Activated naive CD8-positive, alpha-beta T cell (primary cell): ENCODE results near the gene PHF12.
"Not testable (repeated sequence)": the region's sequence is repeated elsewhere in the genome, so short reads cannot be mapped to it uniquely, and the experiment has no call there.

ENCODE experiments used
- H3K27ac Mint-ChIP-seq: one replicate; pipeline ENCODE4 v1.8.0; 2021; ENCODE audit warnings: mixed read lengths
- H3K27me3 Mint-ChIP-seq: one replicate; pipeline ENCODE4 v1.8.0; 2021; ENCODE audit warnings: mixed read lengths
- H3K36me3 Mint-ChIP-seq: one replicate; pipeline ENCODE4 v1.8.0; 2021; ENCODE audit warnings: mixed read lengths
- H3K4me1 Mint-ChIP-seq: one replicate; pipeline ENCODE4 v1.8.0; 2021; ENCODE audit warnings: low read depth, mixed read lengths
- H3K4me3 Mint-ChIP-seq: one replicate; pipeline ENCODE4 v1.8.0; 2021; ENCODE audit warnings: mild to moderate bottlenecking, mixed read lengths
- H3K9me3 Mint-ChIP-seq: one replicate; pipeline ENCODE4 v1.8.0; 2021; ENCODE audit warnings: low read depth, mixed read lengths

Gene PHF12

DNA sequence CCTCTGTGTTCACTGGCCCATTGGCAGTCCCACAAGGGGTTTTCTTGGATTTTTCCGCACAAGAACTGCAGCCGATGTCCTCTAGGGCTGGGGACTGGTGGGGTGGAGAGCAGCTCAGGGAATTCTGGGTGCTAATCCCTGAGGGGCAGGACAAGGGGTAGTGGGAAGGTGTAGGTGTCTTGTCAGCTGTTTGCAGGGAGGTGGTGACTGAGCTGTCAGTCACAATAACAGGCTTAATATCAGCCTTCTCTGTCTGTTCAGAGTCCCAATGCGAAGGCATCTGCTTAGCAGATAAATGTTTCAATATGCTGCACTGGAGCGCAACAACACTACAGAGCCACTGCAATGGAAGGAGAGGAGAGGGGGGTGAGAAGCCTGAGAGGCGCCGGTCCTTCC lies 38.4 kb downstream of the PHF12 start:
- H3K9me3 Mint-ChIP-seq: no peaks in the 10 kb centered on the region
- H3K27ac Mint-ChIP-seq: no peak overlapping the region

DNA sequence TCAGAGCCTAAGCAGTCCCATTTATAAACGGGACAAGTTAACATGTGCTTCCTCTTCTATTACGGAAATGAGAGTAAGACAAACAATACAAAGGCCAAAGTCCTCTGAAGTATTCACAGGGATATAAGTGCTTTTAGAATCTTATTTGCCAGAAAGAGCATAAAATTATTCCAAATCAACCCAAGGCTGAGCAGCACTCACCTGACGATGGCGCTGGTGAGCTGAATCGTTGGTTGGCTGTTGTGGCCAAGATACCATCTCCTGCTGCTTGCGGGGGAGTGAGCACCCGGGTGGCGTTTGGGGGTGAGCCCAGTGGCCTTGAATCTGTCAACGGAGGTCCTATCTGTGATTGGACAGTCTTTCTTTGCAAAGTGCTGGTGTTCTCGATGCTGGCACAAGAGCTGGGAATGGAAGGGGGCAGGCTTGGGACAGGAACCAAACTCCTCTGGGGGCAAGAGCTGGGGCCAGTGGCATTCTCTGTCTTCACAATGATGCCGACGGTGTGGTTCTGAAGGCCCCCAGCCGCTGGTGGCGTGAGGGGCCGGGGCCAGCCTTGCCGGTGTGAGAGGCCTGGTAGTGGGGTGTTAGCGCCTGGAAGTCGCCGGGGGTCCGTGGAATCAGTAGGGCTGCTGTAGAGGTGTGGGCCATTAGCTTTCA lies 38.9 kb downstream of the PHF12 start:
- no peak overlapping the region for H3K27ac Mint-ChIP-seq
- no peak overlapping the region for H3K4me3 Mint-ChIP-seq

More for the DNA sequence above, 38.4 kb downstream of the PHF12 start:
- Mint-ChIP-seq H3K27me3 (no peaks in the 10 kb centered on the region), H3K4me1 (peaks cover 14% of the 10 kb centered on the region), H3K4me3 (no peak overlapping the region), H3K36me3 (peaks cover 8% of the 10 kb centered on the region)

DNA sequence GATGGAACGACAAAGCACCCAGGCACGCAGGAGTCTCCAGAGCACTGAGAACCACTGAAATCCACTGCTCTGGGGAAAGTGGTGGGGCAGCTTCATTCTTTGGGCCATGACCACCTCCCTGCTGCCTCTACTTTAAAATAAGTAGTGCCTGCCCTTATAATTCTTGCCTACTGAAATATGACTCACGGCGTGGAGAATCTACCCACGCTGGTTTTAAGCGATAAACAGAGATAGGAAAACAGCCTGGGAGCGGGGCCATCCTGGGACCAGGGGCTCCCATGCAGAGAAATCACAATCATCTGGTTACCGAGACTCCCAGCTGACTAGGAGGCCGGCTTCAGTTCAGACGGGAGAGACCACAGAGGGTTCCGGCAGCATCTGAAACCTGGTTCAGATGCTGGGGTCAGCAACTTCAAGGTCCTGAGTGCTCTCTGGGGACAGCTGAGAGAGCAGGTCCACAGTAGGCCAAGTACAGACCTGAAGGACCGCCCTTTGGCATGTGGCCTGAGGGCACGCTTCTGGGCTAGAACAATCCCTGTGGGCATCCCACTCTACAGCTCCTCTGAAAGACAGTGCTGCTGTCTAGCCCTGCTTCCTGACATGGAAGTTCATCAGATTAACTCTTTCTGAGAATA lies 39.8 kb downstream of the PHF12 start:
- Mint-ChIP-seq H3K27me3 (no peaks in the 10 kb centered on the region), H3K36me3 (peaks cover 8% of the 10 kb centered on the region), H3K4me3 (no peak overlapping the region), H3K4me1 (peaks cover 14% of the 10 kb centered on the region), H3K27ac (no peak overlapping the region), H3K9me3 (no peaks in the 10 kb centered on the region)

More for the DNA sequence above, 38.9 kb downstream of the PHF12 start:
- Mint-ChIP-seq H3K27me3 (no peaks in the 10 kb centered on the region), H3K4me1 (peaks cover 14% of the 10 kb centered on the region), H3K9me3 (no peaks in the 10 kb centered on the region), H3K36me3 (peaks cover 8% of the 10 kb centered on the region)

DNA sequence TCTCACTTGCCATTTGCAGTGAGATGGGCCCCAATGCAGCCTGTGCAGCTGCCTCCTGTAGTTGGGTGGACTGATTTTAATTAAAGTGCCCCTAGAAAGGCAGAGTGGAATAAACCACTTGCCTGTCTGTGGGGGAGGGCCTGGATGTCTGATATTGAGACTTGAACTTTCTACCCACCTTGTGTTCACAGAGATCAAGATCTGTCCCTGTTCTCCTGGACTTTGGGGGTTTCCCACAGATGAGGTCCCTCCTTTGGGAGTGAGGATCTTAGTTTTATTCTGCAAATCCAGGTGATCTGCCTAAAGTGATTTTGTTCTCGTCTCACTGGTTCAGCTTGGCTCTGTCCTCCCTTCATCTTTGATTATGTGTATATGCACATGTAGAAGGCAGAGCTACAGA lies 40.8 kb downstream of the PHF12 start:
- no peak overlapping the region for H3K27ac Mint-ChIP-seq
- H3K27me3 Mint-ChIP-seq: no peaks in the 10 kb centered on the region
- H3K9me3 Mint-ChIP-seq: no peaks in the 10 kb centered on the region
- H3K4me1 Mint-ChIP-seq: peaks cover 10% of the 10 kb centered on the region
- peaks cover 8% of the 10 kb centered on the region for H3K36me3 Mint-ChIP-seq
- no peak overlapping the region for H3K4me3 Mint-ChIP-seq

DNA sequence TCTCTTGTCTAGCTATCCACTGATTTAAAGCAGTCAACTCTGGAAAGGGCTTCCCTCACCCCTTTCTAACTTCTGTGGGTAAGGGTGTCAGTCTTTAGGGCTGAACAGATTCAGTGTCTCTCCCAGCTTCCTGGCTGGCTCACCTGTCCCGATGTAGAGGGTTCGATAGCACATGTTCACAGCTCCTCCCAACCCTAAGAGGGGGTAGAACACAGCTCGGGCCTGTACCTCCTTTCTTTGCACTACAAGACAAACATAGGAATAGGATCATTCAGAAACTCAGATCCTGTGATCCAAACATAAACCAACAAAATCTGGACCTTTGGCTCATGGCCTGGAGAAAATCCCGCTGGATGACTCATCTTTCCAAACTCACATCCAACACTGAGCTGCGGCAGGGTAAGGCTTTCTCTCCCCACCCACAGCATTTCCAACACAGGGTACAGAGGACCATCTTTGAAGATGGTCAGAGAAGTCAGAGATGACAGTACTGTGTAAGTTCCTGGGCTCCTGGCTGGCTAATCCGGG lies 42.6 kb downstream of the PHF12 start:
- H3K4me3 Mint-ChIP-seq: no peak overlapping the region
- H3K36me3 Mint-ChIP-seq: no peaks in the 10 kb centered on the region
- no peaks in the 10 kb centered on the region for H3K9me3 Mint-ChIP-seq
- H3K27me3 Mint-ChIP-seq: no peaks in the 10 kb centered on the region
- H3K27ac Mint-ChIP-seq: peak overlapping the region; percentile 2
- no peaks in the 10 kb centered on the region for H3K4me1 Mint-ChIP-seq

DNA sequence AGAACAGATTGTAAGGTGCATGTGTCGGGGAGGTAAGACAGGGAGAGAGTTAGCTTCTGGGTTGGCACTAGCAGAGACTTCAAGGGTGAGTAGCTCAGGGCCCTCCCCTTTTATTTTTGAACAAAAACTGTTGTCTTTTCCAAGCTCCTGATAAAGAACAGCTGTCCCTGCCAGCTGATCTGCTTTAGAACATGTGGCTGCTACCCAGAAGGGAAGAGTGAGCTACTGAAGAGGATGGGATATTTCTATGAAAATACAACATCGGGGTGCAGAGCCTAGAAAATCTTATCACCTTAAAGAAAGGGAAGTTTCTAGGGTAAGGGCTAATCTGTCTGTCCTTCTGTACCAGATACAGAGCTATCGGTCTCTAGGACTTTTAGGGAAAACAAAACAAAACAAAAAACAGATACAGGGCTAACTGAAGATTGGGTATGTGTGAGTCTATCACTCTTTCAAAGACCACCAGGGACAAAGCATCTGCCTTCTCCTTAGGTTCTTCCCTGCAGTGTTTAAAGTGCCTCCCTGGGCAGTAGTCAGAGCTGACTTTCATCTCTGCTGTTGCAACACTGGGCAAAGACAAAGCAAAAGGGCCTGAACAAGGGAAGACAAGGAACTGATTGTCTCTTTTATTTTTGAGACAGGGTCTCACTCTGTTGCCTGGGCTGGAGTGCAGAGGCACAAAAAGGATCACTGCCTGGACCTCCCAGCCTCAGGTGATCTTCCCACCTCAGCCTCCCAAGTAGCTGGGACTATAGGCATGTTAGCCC lies 43.4 kb downstream of the PHF12 start:
- Mint-ChIP-seq H3K36me3 (no peaks in the 10 kb centered on the region), H3K4me3 (no peak overlapping the region), H3K4me1 (peaks cover 4% of the 10 kb centered on the region), H3K27me3 (no peaks in the 10 kb centered on the region), H3K9me3 (no peaks in the 10 kb centered on the region), H3K27ac (peak overlapping the region; percentile 66)

DNA sequence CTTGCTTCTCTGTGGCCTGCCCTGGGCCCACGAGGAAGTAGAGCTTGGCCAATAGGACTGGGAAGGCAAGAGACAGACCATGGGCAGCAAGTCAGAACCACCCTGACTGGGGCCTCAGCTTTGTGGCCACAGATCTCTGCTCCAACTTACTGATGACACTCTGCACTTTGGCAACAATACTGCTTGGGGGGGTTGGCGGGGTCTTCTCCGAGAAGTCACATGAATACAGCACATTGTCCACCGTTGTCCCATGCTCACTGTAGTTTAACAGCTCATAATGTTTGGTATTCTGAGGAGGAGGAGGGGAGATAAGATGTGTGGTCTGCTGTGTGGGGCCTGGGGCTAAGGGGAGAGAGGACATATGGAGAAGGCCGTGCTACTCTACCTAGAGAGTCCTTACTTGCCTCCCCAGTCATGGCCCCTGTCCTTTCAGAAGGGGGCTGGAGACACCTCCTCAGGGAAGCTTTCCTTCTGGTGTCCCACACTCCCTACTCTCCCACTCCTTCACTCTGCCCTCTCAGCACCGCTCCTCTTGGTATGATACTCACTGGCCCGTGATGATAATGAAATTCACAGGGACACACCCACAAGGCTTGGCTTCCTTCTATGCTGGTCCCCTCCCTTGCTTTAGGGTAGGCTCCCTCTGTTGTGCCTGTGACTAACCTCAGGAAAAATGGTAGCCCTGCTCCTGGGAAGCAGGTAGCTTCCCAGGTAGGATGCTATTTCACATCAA lies 44.4 kb downstream of the PHF12 start:
- Mint-ChIP-seq H3K9me3 (no peaks in the 10 kb centered on the region), H3K4me3 (no peak overlapping the region), H3K36me3 (no peaks in the 10 kb centered on the region), H3K27ac (peak overlapping the region; percentile 66), H3K4me1 (peaks cover 8% of the 10 kb centered on the region), H3K27me3 (no peaks in the 10 kb centered on the region)

DNA sequence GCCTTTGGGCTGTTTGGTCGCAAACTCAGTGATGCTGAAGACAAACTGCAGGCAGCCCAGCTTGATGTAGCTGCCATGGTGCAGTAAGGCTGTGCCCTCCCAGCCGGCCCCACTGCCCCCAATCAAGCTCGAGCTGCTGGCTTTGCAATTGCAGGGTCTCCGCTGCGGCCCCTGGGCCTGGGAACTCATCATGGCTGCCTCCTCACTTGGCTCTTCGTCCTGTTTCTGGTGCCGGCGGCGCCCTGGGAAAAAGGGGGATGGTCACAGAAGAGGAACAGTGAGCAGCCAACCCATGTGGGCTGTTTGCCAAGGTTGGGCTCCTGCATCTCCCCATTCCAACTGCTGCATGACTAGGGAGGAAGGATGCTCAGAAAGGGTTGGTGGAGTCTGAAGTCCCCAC lies 45.0 kb downstream of the PHF12 start:
- no peak overlapping the region for H3K27ac Mint-ChIP-seq
- no peaks in the 10 kb centered on the region for H3K36me3 Mint-ChIP-seq
- H3K4me1 Mint-ChIP-seq: peaks cover 13% of the 10 kb centered on the region
- H3K4me3 Mint-ChIP-seq: no peak overlapping the region
- H3K27me3 Mint-ChIP-seq: no peaks in the 10 kb centered on the region
- no peaks in the 10 kb centered on the region for H3K9me3 Mint-ChIP-seq

DNA sequence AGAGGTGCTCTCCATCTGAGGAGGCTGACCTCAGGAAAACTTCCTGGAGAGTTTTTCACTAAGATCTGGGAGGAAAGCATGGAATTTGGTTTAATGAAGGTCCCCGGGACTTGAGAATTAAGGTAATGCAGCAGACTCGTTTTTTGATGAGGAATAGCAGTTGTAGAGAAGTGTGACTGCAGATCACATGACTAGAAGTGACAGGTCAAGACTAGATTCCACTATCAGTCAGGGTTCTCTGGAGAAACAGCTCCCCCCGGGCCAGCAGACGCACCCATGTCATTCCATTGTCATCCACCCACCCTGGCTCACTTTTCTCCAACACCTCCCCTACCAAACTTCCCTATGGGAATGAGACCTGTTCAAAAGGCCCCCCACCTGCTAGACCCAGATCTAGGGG lies 46.5 kb downstream of the PHF12 start:
- H3K27ac Mint-ChIP-seq: no peak overlapping the region
- H3K4me3 Mint-ChIP-seq: peak overlapping the region; percentile 46
- no peaks in the 10 kb centered on the region for H3K27me3 Mint-ChIP-seq
- H3K4me1 Mint-ChIP-seq: peaks cover 21% of the 10 kb centered on the region
- H3K9me3 Mint-ChIP-seq: no peaks in the 10 kb centered on the region
- peaks cover 5% of the 10 kb centered on the region for H3K36me3 Mint-ChIP-seq

DNA sequence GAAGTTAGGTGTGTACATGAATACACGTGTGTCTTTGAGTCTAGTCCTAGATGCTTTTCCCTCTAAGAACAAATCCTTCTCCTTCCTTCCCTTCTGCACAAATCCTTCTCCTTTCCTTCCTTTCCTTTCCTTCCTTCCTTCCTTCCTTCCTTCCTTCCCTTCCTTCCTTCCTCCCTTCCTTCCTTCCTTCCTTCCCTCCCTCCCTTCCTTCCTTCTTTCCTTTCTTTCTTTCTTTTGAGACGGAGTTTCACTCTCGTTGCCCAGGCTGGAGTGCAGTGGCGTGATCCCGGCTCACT lies 47.8 kb downstream of the PHF12 start:
- not testable (repeated sequence) for H3K27me3 Mint-ChIP-seq, H3K36me3 Mint-ChIP-seq, H3K9me3 Mint-ChIP-seq
- Mint-ChIP-seq H3K4me1 (peaks cover 31% of the 10 kb centered on the region), H3K27ac (peak overlapping the region; percentile 70), H3K4me3 (peak overlapping the region; percentile 79)

DNA sequence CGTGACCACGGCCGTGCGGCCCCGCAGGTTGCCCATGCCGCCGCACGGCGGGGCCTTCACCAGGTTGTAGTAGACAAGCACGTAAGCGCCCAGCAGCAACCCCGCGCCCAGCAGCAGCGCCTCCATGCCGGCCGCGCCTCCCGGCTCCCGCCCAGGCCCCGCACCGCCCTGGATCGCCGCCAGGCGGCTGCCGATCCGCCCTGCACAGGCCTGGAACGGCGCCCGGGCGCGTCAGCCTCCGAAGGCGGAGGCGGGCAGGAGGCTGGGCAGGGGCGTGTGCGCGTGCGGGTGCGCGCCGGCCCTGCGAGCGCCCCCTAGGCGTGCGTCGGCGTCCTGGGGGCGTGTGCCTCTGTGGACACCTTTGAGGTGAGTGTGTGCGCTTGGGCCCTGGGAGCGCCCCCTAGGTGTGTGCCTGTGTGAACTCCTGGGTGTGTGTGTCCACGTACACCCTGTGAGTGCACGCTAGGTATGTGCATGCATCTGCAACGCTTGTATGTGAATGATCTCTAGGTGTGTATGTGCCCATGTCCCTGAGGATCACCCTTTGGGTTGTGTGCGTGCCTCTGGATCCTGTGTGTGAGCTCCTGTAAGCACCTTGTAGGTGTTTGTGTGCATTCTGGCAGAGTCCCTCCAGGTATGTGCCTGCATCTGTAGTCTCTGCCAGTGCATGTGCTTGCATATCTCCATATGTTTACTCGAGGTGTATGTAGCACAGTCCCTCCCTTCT lies 48.3 kb downstream of the PHF12 start, which contains the start of gene DHRS13:
DHRS13 (minus strand) TSS at position 261 of the 727 bp plus-strand sequence; CDS start at position 126, 135 bp downstream.
- Mint-ChIP-seq H3K27ac (peak within 1 kb of the TSS; percentile 89), H3K27me3 (no peaks in the 10 kb centered on the region), H3K9me3 (no peaks in the 10 kb centered on the region), H3K36me3 (peaks cover 5% of the 10 kb centered on the region), H3K4me3 (peak within 1 kb of the TSS; percentile 94), H3K4me1 (peaks cover 34% of the 10 kb centered on the region)

DNA sequence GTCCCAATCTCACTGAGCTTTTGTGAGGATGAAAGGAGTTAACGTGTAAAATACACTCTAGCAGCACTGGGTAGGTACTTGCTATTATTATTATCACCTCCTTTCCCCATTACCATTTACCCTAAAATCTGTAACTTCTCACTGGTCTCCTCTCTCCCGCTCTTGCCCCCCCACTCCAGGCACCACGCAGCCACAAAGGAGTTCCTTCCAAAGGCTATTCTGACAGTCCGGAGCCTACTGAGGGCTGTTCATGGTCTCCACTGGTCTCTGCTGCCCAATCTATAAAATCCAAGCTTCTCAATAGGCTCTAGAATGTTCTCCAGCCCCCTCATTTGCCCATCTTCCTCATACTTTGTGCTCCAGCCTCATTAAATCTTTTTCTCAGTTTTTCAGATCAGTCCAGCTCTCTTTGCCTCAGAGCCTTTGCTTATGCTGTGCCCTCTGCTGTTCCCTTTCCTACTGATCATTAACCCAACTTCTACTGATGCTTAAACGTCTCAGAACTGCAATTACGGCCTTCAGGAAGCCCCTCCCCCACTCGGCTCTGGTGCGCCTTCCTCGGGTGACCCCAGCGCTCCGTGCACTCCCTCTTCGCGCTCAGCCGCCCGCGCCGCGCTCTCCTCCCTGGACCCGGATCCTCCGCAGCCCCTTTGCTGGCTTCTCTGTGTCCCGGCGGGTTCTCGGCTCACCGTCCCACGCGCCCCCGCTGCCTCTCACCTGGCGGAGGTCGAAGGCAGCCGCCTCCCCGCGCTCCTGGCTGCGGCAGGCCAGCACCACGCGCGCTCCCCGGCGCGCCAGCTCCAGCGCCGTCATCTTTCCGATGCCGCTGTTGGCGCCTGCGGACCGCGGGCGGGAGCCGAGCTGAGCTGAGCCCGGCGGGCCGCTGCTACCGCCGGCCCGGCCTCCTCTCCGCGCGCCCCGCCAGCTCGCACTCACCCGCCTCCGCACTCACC lies 49.2 kb downstream of the PHF12 start:
- Mint-ChIP-seq H3K27me3 (no peaks in the 10 kb centered on the region), H3K4me3 (peak overlapping the region; percentile 94), H3K36me3 (peaks cover 5% of the 10 kb centered on the region), H3K27ac (peak overlapping the region; percentile 89), H3K4me1 (peaks cover 39% of the 10 kb centered on the region), H3K9me3 (no peaks in the 10 kb centered on the region)

DNA sequence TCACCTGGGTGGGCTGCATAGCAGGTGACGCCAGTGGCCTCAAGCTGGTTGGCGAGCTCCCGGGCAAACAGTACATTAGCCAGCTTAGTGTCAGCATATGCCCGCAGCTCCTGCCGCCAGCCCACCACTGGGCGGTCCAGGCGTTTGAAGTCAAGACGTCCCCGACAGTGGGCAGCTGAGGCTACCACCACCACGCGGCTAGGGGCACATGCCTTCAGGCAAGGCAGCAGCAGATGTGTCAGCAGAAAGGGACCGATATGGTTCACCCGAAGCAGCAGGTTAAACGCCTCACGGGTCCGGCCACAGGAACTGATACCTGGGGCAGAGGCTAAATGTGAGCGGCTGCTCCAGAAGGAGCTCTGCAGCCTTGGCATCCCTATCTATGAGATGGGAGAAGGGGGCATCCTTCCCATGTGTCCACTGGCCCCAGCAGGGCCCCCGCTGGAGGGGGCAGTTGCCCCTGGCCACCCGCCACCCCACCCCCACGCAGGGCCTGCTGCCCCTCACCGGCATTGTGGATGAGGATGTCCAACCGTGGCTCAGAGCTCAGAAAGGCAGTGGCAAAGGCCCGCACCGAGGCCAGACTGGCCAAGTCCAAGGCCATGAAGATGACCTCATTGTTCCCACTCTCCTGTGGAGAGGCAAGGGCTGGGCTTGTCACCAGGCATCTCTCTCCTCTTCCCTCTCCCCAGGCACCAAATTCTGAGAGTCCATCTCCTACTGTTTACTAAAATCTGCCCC lies 50.2 kb downstream of the PHF12 start:
- peak overlapping the region; percentile 94 for H3K4me3 Mint-ChIP-seq
- peaks cover 46% of the 10 kb centered on the region for H3K4me1 Mint-ChIP-seq
- peak overlapping the region; percentile 89 for H3K27ac Mint-ChIP-seq
- H3K9me3 Mint-ChIP-seq: no peaks in the 10 kb centered on the region
- peaks cover 5% of the 10 kb centered on the region for H3K36me3 Mint-ChIP-seq
- H3K27me3 Mint-ChIP-seq: no peaks in the 10 kb centered on the region
